ENCODE measurements around the gene PTCHD4. TPM values are rescaled to one million over a fixed set of nuclear protein-coding genes. Genes with fewer than 3 reads are reported as not detected.

Gene PTCHD4
- total RNA-seq, 1 experiment from 2014 or later: 0.96 TPM

DNA sequence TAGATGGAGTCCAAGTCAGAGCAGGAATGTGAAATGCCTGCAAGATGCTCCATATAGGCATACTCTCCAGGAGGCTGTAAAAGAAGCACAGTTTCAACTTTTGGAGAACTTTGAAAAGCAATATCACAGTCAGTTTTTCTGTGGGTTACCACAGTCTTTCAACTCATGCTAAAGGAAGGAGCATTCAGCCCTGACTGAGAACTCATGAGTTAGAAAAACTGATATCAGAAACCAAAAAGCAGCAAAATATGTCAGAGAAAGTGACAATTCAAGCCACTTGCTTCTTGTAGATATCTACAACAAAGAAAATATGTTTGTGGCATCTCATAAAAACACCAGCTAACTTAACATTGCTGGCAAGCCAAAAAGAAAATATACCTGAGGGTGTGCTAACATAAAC, 36.1 kb upstream of the PTCHD4 start:
- H3K36me3 Mint-ChIP-seq (ENCODE audit: insufficient read depth in 1 of 3, low read depth in 3 of 3): peaks cover 6 to 23% (median 15%) of the 10 kb centered on the region in 3 experiments; a peak in 6 of 7 replicates

More for the DNA sequence above, 36.1 kb upstream of the PTCHD4 start:
- Histone ChIP-seq H4K5ac (ENCODE audit: insufficient read length, low read depth, low read length) (no peak overlapping the region), H3K79me2 (ENCODE audit: insufficient read depth, low read length) (no peaks in the 10 kb centered on the region), H2BK15ac (ENCODE audit: low read depth, low read length) (no peak overlapping the region), H4K8ac (replicated peaks; ENCODE audit: insufficient read length, low read depth, low read length) (no peak overlapping the region), H3K23ac (ENCODE audit: insufficient read length, low read depth, low read length) (no peak overlapping the region), H2BK120ac (ENCODE audit: low read depth, low read length, poor library complexity, severe bottlenecking) (no peak overlapping the region), H3K56ac (ENCODE audit: insufficient read length, low read depth, low read length) (no peak overlapping the region), H2AFZ (ENCODE audit: low read length) (no peak overlapping the region), H2BK20ac (ENCODE audit: low read depth, low read length, poor library complexity, severe bottlenecking) (no peak overlapping the region), H4K91ac (ENCODE audit: insufficient read length, low read depth, low read length) (no peak overlapping the region), H3K4me2 (ENCODE audit: insufficient read depth, insufficient read length, low read length) (no peak overlapping the region), H4K20me1 (ENCODE audit: control insufficient read depth, insufficient read depth, insufficient read length) (no peaks in the 10 kb centered on the region), H3K4me1 (ENCODE audit: insufficient read depth, low read length) (no peaks in the 10 kb centered on the region), H2BK5ac (ENCODE audit: insufficient read length, low read length) (no peak overlapping the region), H3K79me1 (ENCODE audit: insufficient read depth, low read depth, low read length, poor library complexity, severe bottlenecking) (no peaks in the 10 kb centered on the region), H3K18ac (ENCODE audit: insufficient read length, low read depth, low read length) (no peak overlapping the region), H2BK12ac (ENCODE audit: insufficient read length, low read depth, low read length) (no peak overlapping the region), H3K14ac (ENCODE audit: insufficient read depth, low read length) (no peak overlapping the region), H3T11ph (ENCODE audit: low read length) (no peak overlapping the region), H3K27me3 (ENCODE audit: insufficient read depth, low read length) (no peaks in the 10 kb centered on the region), H3K27ac (ENCODE audit: insufficient read length, low read depth, low read length) (no peak overlapping the region), H3K4ac (ENCODE audit: low read depth, low read length) (no peak overlapping the region), H2AK5ac (ENCODE audit: insufficient read length, low read length) (no peak overlapping the region), H3K23me2 (ENCODE audit: insufficient read length, low read depth, low read length, poor library complexity, severe bottlenecking) (no peaks in the 10 kb centered on the region), H3K9ac (ENCODE audit: extremely low read depth, insufficient read length, low read length) (no peak overlapping the region), H3K9me3 (ENCODE audit: control insufficient read depth, low read depth, low read length) (no peaks in the 10 kb centered on the region)
- peaks cover 18% of the 10 kb centered on the region in 2 experiments; a peak in 4 of 5 replicates for H3K9me3 Mint-ChIP-seq
- H3K27me3 Mint-ChIP-seq (ENCODE audit: low read depth): peaks cover 2% of the 10 kb centered on the region; the same call in 1 of the 2 replicates
- peaks cover 0 to 5% of the 10 kb centered on the region in 2 experiments; a peak in 1 of 4 replicates for H3K4me1 Mint-ChIP-seq
- no peak for TF ChIP-seq CTCF (conservative IDR thresholded peaks at IDR 0.05)
- no peak overlapping the region for H3K4me3 Mint-ChIP-seq
- H3K27ac Mint-ChIP-seq: no peak overlapping the region
- DNase-seq: no peak
